GM23338 (cell line): ENCODE results near the gene BNIP5.

ENCODE experiments used
- CREB1 ChIP-seq: fragments of 250-450 bp; sonication (Bioruptor Pico); IDR thresholded peaks from 2 replicates; pipeline ENCODE4 v1.5.0; 2020; ENCODE audit warnings: low read depth, mild to moderate bottlenecking, moderate library complexity
- CTCF ChIP-seq, 2 experiments: fragments of 200-600 bp in 1 of 2; sonication (generic) in 1 of 2; conservative IDR thresholded peaks; 2 replicates each; pipeline versions ENCODE4 v1.5.1 to v1.6.1; 2016 to 2017; ENCODE audit warnings: antibody characterized with exemption in 2 of 2, low read depth in 2 of 2, mild to moderate bottlenecking in 2 of 2, moderate library complexity in 1 of 2
- EZH2 ChIP-seq: fragments of 200-600 bp; sonication (generic); IDR thresholded peaks from one replicate; pipeline ENCODE4 v1.8.0; 2017; ENCODE audit warnings: antibody characterized with exemption, mild to moderate bottlenecking, low read depth; ENCODE audit not compliant: unreplicated experiment
- JUNB ChIP-seq: IDR thresholded peaks from one replicate; pipeline ENCODE4 v1.6.1; 2016; ENCODE audit warnings: antibody characterized with exemption; ENCODE audit not compliant: unreplicated experiment
- TF ChIP-seq, protein P1 (sequence below): IDR thresholded peaks from one replicate; pipeline ENCODE4 v1.6.1; 2018; ENCODE audit warnings: antibody characterized with exemption; ENCODE audit not compliant: unreplicated experiment

DNA sequence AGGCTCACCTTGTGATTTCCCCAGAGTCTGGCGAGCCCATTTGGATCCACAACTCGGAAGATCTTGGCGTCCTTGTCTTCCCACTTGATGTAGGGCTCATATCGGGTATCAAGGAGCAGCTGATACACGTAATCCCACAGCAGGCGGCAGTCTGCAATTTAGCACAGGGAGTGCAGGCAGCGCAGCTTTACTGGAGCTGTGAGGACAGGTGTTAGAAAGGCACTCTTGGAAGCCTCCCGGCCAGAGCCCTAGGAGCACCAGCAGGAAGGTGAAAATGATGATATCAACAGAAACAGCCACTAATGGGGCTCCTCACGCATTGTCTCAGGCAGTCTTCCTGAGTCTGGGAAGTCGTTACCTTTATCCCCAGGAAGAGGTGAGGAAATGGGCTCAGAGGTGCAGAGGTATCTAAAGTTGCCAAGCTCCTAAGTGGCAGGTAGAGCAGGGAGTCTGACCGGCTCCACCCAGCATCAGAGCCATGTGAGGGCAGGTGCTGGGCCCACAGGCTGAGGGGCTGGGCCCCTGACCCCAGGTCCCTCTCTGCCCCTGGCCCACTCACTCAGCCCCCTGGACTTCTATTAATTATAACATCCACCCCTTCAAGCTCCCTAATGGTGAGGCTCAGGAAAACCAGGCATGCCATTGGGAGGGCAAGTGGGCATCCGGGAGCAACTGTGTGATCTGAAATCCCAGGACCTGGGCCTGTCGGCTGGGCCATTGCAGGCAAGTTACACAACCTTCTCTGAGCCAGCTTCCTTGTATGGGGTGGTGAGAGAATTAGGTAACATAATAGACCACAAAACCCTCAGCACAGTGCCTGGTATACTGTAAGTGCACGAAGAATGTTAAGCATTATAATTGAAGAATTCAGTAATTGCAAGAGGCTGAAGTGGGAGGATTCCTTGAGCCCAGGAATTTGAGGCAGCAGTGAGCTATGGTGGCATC lies 32.5 kb upstream of the BNIP5 start:
- TF ChIP-seq CREB1 (CRISPR knock-in tag), result no peak
- no peak for TF ChIP-seq CTCF (conservative IDR thresholded peaks at IDR 0.05; ENCODE audit: low read depth in 2 of 2)
- TF ChIP-seq, protein P1, sequence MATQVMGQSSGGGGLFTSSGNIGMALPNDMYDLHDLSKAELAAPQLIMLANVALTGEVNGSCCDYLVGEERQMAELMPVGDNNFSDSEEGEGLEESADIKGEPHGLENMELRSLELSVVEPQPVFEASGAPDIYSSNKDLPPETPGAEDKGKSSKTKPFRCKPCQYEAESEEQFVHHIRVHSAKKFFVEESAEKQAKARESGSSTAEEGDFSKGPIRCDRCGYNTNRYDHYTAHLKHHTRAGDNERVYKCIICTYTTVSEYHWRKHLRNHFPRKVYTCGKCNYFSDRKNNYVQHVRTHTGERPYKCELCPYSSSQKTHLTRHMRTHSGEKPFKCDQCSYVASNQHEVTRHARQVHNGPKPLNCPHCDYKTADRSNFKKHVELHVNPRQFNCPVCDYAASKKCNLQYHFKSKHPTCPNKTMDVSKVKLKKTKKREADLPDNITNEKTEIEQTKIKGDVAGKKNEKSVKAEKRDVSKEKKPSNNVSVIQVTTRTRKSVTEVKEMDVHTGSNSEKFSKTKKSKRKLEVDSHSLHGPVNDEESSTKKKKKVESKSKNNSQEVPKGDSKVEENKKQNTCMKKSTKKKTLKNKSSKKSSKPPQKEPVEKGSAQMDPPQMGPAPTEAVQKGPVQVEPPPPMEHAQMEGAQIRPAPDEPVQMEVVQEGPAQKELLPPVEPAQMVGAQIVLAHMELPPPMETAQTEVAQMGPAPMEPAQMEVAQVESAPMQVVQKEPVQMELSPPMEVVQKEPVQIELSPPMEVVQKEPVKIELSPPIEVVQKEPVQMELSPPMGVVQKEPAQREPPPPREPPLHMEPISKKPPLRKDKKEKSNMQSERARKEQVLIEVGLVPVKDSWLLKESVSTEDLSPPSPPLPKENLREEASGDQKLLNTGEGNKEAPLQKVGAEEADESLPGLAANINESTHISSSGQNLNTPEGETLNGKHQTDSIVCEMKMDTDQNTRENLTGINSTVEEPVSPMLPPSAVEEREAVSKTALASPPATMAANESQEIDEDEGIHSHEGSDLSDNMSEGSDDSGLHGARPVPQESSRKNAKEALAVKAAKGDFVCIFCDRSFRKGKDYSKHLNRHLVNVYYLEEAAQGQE, result no peak
- TF ChIP-seq EZH2, result no peak
- no peak for TF ChIP-seq JUNB
